GM18951 (cell line): Measurements from ENCODE around the gene COQ10A.

Source experiments
- POLR2A ChIP-seq: IDR thresholded peaks from 4 replicates; pipeline ENCODE4 v1.6.1; 2011; ENCODE audit warnings: mild to moderate bottlenecking; ENCODE audit not compliant: insufficient read length, insufficient read depth; ENCODE audit errors: extremely low read depth
- in situ Hi-C: fragments of 300-500 bp; cut with MboI; formaldehyde crosslinking; loops from one replicate; pipeline ENCODE4 v1.12.0; 2022; ENCODE audit warnings: low sequenced_read_pairs, mixed read lengths, inconsistent platforms; ENCODE audit not compliant: unreplicated experiment

The COQ10A gene

GRCh38 chr12:56230432-56231183 lies 36.1 kb upstream of the COQ10A start:
- in situ Hi-C loops: no loop called here
- no peak for TF ChIP-seq POLR2A

GRCh38 chr12:56231184-56231582 lies 35.6 kb upstream of the COQ10A start:
- in situ Hi-C loops: no loop called here
- TF ChIP-seq POLR2A: no peak

DNA sequence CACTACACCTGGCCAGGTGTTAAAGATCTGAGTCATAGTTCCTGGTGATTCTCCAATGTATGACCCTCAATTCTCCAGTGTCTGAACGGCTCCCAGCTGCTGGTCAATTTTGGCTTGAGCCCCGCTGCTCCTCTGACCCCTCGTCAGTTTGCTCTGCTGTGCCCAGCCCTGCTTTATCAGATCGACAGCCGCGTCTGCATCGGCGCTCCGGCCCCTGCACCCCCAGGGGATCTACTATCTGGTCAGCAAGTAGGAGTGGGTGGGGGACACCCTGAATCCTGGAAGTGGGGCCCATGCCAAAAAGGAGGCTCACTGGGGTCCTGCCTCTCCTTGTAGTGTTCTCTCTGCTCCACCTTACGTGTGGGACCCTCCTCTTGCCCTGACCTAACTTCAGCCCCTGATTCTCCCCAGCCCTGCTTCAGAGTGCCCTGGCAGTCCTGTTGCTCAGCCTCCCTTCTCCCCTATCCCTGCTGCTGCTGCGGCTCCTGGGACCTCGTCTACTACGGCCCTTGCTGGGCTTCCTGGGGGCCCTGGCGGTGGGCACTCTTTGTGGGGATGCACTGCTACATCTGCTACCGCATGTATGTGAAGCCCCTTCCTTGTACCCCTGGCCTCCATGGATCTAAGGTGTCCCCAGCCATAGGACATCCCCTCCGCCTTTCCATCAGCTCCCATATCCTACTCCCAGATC lies 31.9 kb upstream of the COQ10A start:
- in situ Hi-C loops: no loop called here
- TF ChIP-seq POLR2A: no peak

- in situ Hi-C loops: no loop called here
- TF ChIP-seq POLR2A: no peak
Measured at GRCh38 chr12:56236091-56236490, 30.7 kb upstream of the COQ10A start.

GRCh38 chr12:56236985-56237384 lies 29.8 kb upstream of the COQ10A start:
- in situ Hi-C loops: no loop called here
- TF ChIP-seq POLR2A: no peak

GRCh38 chr12:56237552-56237951 lies 29.2 kb upstream of the COQ10A start:
- TF ChIP-seq POLR2A: no peak
- in situ Hi-C loops: no loop called here

DNA sequence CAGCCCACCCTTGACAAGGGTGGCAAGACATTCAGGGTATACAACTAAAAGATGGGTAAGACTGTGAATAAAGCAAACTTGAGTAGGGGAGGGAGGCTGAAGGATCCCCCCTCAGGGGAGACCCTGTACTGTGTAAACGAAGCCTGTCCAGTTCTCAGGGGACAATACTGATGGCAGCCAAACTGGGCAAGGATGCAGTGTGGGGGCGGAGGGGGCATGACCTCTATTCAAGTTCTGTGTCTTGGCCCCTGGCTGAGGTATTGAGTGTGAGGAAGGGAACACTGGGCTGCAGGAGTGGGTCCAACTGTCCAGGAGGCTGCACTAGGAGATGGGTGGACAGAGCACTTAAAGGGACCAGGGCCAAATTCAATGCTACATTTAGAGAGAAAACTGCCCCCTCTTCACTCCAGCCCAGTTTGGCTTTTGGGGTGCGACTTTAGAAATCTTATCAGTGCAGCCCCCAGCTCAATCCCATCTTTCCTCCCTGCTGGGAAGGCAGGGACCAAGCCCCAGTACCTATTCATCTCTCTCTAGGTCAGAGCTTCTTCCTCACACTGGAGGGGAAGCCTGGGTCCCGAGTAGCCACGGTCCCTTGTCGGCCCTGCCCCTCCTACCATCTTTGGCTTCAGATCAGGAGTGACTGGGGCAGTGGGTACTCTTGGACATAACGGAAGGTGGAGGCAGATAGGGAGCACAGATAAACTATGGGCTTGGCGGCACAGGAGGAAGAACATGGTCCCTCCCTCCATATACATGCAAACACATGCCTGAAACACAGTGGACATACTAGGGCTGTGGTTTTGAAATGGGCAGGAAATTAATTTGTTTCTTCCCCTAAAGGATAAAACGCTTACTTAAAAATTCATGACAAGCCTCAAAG lies 25.1 kb upstream of the COQ10A start:
- in situ Hi-C loops: no loop called here

DNA sequence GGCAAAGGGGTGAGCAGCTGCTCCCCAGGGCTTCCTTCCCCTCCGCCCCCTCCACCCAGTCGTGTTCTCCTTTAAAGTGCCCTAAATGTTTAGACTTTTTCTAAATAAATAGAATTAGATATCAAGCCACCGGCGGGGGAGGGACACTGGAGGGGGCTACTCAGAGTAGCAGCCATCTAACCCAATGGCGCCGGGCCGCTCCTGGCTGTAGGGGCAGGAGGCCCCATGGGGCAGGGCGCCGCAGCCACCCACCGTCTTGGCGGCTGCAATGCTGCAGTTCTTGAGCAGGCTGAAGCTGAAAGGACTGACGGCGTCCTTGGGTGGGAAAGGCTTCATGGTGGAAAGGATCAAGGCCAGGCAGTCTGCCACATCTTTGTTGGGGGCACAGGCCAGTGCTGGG lies 23.8 kb upstream of the COQ10A start:
- no peak for TF ChIP-seq POLR2A

More for the DNA sequence above, 25.1 kb upstream of the COQ10A start:
- no peak for TF ChIP-seq POLR2A

GRCh38 chr12:56243731-56244181 lies 23.0 kb upstream of the COQ10A start:
- in situ Hi-C loops: no loop called here
- no peak for TF ChIP-seq POLR2A

More for the DNA sequence above, 23.8 kb upstream of the COQ10A start:
- in situ Hi-C loops: no loop called here

DNA sequence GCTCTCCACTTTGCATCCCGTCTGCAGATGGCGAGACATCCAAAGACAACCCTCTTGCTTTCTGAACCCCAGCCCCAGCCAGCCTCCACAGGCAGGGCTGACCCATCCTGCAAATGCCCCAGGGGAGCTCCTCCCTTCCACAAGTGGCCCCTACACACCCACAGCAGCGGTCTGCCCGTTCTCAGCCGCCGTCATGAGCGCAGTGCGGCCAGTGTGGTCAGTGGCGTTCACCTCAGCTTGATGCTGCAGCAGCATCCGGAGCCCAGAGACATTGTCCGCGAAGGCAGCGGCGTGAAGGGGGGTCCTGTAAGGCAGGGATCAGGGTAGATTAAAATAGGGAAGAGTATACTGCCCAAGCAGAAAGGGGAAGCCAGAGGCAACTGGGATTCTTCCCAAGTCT lies 22.2 kb upstream of the COQ10A start:
- TF ChIP-seq POLR2A: no peak
- in situ Hi-C loops: no loop called here

DNA sequence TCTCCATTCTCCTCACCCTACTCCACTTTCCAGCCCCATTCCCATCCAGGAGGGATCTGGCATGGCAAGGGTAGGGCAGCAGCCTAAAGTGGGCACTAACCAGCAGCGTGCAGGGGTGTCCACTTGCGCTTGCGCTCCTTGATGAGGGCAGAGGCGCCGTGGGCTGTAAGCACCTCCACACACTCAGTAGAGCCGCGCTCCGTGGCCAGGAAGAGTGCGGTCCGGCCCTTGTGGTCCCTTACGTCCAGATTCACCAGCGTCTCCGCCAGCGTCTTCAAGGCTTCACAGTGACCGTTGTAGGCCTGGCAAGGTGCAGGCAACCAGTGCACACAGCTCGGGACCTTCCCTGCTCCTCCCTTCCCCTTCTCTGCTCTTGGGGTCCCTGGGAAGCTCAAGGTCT lies 18.8 kb upstream of the COQ10A start:
- no peak for TF ChIP-seq POLR2A
- in situ Hi-C loops: no loop called here

- no peak for TF ChIP-seq POLR2A
- in situ Hi-C loops: no loop called here
Measured at GRCh38 chr12:56248711-56249110, 18.0 kb upstream of the COQ10A start.

GRCh38 chr12:56252649-56253048 lies 14.1 kb upstream of the COQ10A start:
- TF ChIP-seq POLR2A: no peak
- in situ Hi-C loops: no loop called here

GRCh38 chr12:56253091-56253490 lies 13.7 kb upstream of the COQ10A start:
- no peak for TF ChIP-seq POLR2A
- in situ Hi-C loops: no loop called here

DNA sequence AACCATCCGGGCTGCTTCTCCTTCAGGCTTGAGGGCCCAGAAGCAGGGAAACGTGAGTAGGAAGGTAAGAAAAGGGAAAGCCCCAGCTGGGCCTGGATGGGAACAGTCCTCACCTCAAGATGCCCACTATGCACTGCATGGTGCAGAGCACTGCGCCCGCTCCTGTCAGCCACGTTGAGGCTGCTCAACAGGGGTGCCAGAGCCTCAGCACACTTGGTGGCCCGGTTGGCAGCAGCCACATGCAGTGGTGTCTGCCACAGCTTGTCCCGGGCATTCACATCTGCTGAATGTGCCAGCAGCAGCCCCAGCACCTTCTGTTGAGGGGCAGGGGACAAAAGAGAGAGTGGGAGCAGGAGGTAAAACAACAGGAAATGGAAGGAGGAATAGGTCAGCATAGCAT lies 11.1 kb upstream of the COQ10A start:
- in situ Hi-C loops: no loop called here
- TF ChIP-seq POLR2A: no peak
